GM12878 (cell line): ENCODE results near the gene NGFR. TPM values are rescaled to one million over a fixed set of nuclear protein-coding genes. Genes with fewer than 3 reads are reported as not detected.

Source experiments
- ATAC-seq: fragments of 200-7000 bp; cut with Tn5 transposase; 3 replicates; pipeline ENCODE4 v1.9.1; 2020; ENCODE audit warnings: mild to moderate bottlenecking, moderate library complexity
- BruUV-seq: library from RNA; stranded (reverse); fragments of 400-500 nt; replicated peaks from 2 replicates; lab custom pipeline; 2021; lab: Mats Ljungman, UMichigan
- CTCF ChIA-PET: fragments of 300-600 bp; sonication (Branson Sonifier 250); formaldehyde crosslinking; extraction: SDS; loops from one replicate; lab custom pipeline; 2021; ENCODE audit warnings: inconsistent platforms; lab: Yijun Ruan, JAX
- POLR2A ChIA-PET: fragments of 350-600 bp; formaldehyde crosslinking; extraction: SDS; loops from one replicate; lab custom pipeline; 2021; ENCODE audit warnings: inconsistent platforms; lab: Charles Lee
- RAD21 ChIA-PET: fragments of 300-600 bp; sonication (Branson Sonifier 250); formaldehyde crosslinking; loops from one replicate; lab custom pipeline; 2023; ENCODE audit warnings: antibody characterized with exemption; ENCODE audit not compliant: unreplicated experiment; lab: Charles Lee
- SMC1A ChIA-PET: fragments of 300-600 bp; sonication (Branson Sonifier 250); formaldehyde crosslinking; loops from one replicate; lab custom pipeline; 2023; ENCODE audit not compliant: unreplicated experiment, uncharacterized antibody; lab: Charles Lee
- DNase-seq: peaks from one replicate; pipeline ENCODE4 v3.0.0-alpha.2; 2011; ENCODE audit warnings: low read depth, low spot score
- FAIRE-seq: peaks from 3 replicates; lab custom pipeline; 2011; peaks lifted over from hg19 to GRCh38; lab: Jason Lieb, UNC
- H2AFZ ChIP-seq: 2 replicates; pipeline ENCODE4 v1.6.0; 2011; ENCODE audit warnings: low read depth, low read length, control low read depth; ENCODE audit not compliant: control insufficient read depth
- H3K27ac ChIP-seq: 2 replicates; pipeline ENCODE4 v1.5.1; 2011; ENCODE audit warnings: control low read depth; ENCODE audit not compliant: control insufficient read depth, insufficient read depth
- H3K27me3 ChIP-seq, 2 experiments: replicated peaks in 1 of 2; 2 replicates each; pipeline versions ENCODE4 v1.6.0 to v1.6.1; 2011; ENCODE audit warnings: low read length in 1 of 2; ENCODE audit not compliant: control insufficient read depth in 2 of 2, insufficient read depth in 2 of 2
- H3K36me3 ChIP-seq, 2 experiments: 2 replicates each; pipeline ENCODE4 v1.5.1; 2011; ENCODE audit warnings: low read length in 1 of 2; ENCODE audit not compliant: control insufficient read depth in 2 of 2, insufficient read depth in 2 of 2
- H3K4me1 ChIP-seq: 2 replicates; pipeline ENCODE4 v1.6.1; 2011; ENCODE audit warnings: mild to moderate bottlenecking, low read length, moderate library complexity, mixed read lengths; ENCODE audit not compliant: control insufficient read depth, insufficient read depth
- H3K4me2 ChIP-seq: 2 replicates; pipeline ENCODE4 v1.6.0; 2011; ENCODE audit warnings: control low read depth; ENCODE audit not compliant: control insufficient read depth, insufficient read depth
- H3K4me3 ChIP-seq: fragments of 200-600 bp; sonication (generic); 2 replicates; pipeline ENCODE4 v1.5.1; 2016
- H3K79me2 ChIP-seq: 2 replicates; pipeline ENCODE4 v1.6.0; 2011; ENCODE audit warnings: low read length; ENCODE audit not compliant: control insufficient read depth, insufficient read depth
- H3K9ac ChIP-seq: 2 replicates; pipeline ENCODE4 v1.8.0; 2011; ENCODE audit warnings: low read length, control low read depth, mixed read lengths; ENCODE audit not compliant: control insufficient read depth, insufficient read depth
- H3K9me3 ChIP-seq: replicated peaks from 3 replicates; pipeline ENCODE4 v1.5.1; 2011; ENCODE audit warnings: mild to moderate bottlenecking, low read length; ENCODE audit not compliant: control insufficient read depth, insufficient read depth
- H4K20me1 ChIP-seq: 2 replicates; pipeline ENCODE4 v1.6.0; 2011; ENCODE audit not compliant: control insufficient read depth, insufficient read depth
- ATF7 ChIP-seq: fragments of 450-650 bp; IDR thresholded peaks from 2 replicates; pipeline ENCODE4 v1.6.1; 2016; ENCODE audit warnings: low read depth, mild to moderate bottlenecking
- BHLHE40 ChIP-seq, 2 experiments: fragments of 450-650 bp in 1 of 2; IDR thresholded peaks; 2 replicates each; pipeline ENCODE4 v1.6.1; 2011 to 2017; ENCODE audit warnings: low read depth in 2 of 2, borderline replicate concordance in 1 of 2, improper control_type of control experiment in 1 of 2, low read length in 1 of 2, mild to moderate bottlenecking in 1 of 2
- CREM ChIP-seq: IDR thresholded peaks from 2 replicates; pipeline ENCODE4 v1.6.1; 2014; ENCODE audit warnings: antibody characterized with exemption, low read depth
- EGR1 ChIP-seq, 2 experiments: IDR thresholded peaks; 1 replicate in 1 of 2; 2 replicates in 1 of 2; pipeline ENCODE4 v1.6.1; 2011 to 2012; ENCODE audit warnings: low read depth in 2 of 2, low read length in 2 of 2, borderline replicate concordance in 1 of 2, mild to moderate bottlenecking in 1 of 2, moderate library complexity in 1 of 2
- ESRRA ChIP-seq: IDR thresholded peaks from 2 replicates; pipeline ENCODE4 v1.6.1; 2012; ENCODE audit warnings: mild to moderate bottlenecking, low read length, improper control_type of control experiment
- EZH2 ChIP-seq: IDR thresholded peaks from 2 replicates; pipeline ENCODE4 v1.6.1; 2012; ENCODE audit warnings: low read depth, mild to moderate bottlenecking, control low read depth, inconsistent platforms, low read length, borderline replicate concordance; ENCODE audit not compliant: control insufficient read depth
- HDAC2 ChIP-seq: fragments of 200-600 bp; sonication (generic); IDR thresholded peaks from 2 replicates; pipeline ENCODE4 v1.6.1; 2017
- IRF4 ChIP-seq: IDR thresholded peaks from 2 replicates; pipeline ENCODE4 v1.6.1; 2011; ENCODE audit warnings: low read depth, low read length
- JUND ChIP-seq: IDR thresholded peaks from 2 replicates; pipeline ENCODE4 v1.6.1; 2012; ENCODE audit warnings: low read depth, mild to moderate bottlenecking, low read length, improper control_type of control experiment, moderate library complexity
- MEF2A ChIP-seq: IDR thresholded peaks from 2 replicates; pipeline ENCODE4 v1.6.1; 2011; ENCODE audit warnings: low read depth, mild to moderate bottlenecking, low read length, moderate library complexity; ENCODE audit not compliant: insufficient read depth
- NFXL1 ChIP-seq: fragments of 450-650 bp; IDR thresholded peaks from 2 replicates; pipeline ENCODE4 v1.6.1; 2017; ENCODE audit warnings: antibody characterized with exemption, mild to moderate bottlenecking, borderline replicate concordance
- NR2C2 ChIP-seq: IDR thresholded peaks from 2 replicates; pipeline ENCODE4 v1.6.1; 2011; ENCODE audit warnings: borderline replicate concordance, low read depth; ENCODE audit not compliant: control insufficient read depth, insufficient read length
- POLR2AphosphoS5 ChIP-seq: IDR thresholded peaks from 2 replicates; pipeline ENCODE4 v1.6.1; 2011; ENCODE audit warnings: mild to moderate bottlenecking, low read length, inconsistent platforms
- POU2F2 ChIP-seq: IDR thresholded peaks from 3 replicates; pipeline ENCODE4 v1.6.1; 2011; ENCODE audit warnings: low read depth, mild to moderate bottlenecking, low read length, borderline replicate concordance
- RB1 ChIP-seq: fragments of 450-650 bp; formaldehyde crosslinking; IDR thresholded peaks from 2 replicates; pipeline ENCODE4 v1.6.1; 2017; ENCODE audit warnings: mild to moderate bottlenecking, borderline replicate concordance
- RBBP5 ChIP-seq: fragments of 200-600 bp; sonication (generic); conservative IDR thresholded peaks from 2 replicates; pipeline ENCODE4 v1.6.1; 2016
- SREBF2 ChIP-seq: IDR thresholded peaks from 2 replicates; pipeline ENCODE4 v1.6.1; 2012; ENCODE audit warnings: mild to moderate bottlenecking, low read length
- SRF ChIP-seq, 2 experiments: IDR thresholded peaks; 2 replicates each; pipeline ENCODE4 v1.6.1; 2011; ENCODE audit warnings: low read depth in 2 of 2, low read length in 2 of 2, mild to moderate bottlenecking in 1 of 2, moderate library complexity in 1 of 2
- TAF1 ChIP-seq: IDR thresholded peaks from 2 replicates; pipeline ENCODE4 v1.6.1; 2011; ENCODE audit warnings: mild to moderate bottlenecking, low read depth, low read length, borderline replicate concordance
- YY1 ChIP-seq: IDR thresholded peaks from 2 replicates; pipeline ENCODE4 v1.6.1; 2011; ENCODE audit warnings: low read depth, mild to moderate bottlenecking, low read length
- WGBS: methylation state at CpG from one replicate; pipeline ENCODE4 v1.1.6; 2016; ENCODE audit warnings: low lambda C conversion rate; ENCODE audit not compliant: insufficient replicate concordance, insufficient coverage; ENCODE audit errors: missing lambda C conversion rate; 5-methylcytosine and 5-hydroxymethylcytosine counted together
- in situ Hi-C: fragments of 300-500 bp; cut with MboI; formaldehyde crosslinking; loops from 9 replicates; pipeline ENCODE4 v1.14.3; 2018; ENCODE audit warnings: mixed read lengths
- intact Hi-C: fragments of 100-400 bp; cut with micrococcal nuclease; formaldehyde crosslinking; loops from one replicate; pipeline ENCODE4 v1.14.2; 2022; ENCODE audit not compliant: unreplicated experiment
- polyA plus RNA-seq, 11 experiments: library from polyadenylated mRNA; depleted of rRNA in 4 of 11; unstranded in 6 of 11; stranded (reverse) in 5 of 11; fragments of >200 nt; fragmentation: Nextera tagmentation in 4 of 11; fragmentation: Illumina TruSeq in 1 of 11; extraction: Ambion mirVana in 4 of 11; extraction: Trizol in 1 of 11; gene quantifications; 1 replicate in 1 of 11; 2 replicates in 10 of 11; pipeline versions ENCODE4 v1.2.1 to v1.2.3, GENCODE V29; 2011 to 2016; ENCODE audit warnings: inconsistent platforms in 2 of 11, missing spikeins in 2 of 11, low read depth in 1 of 11
- total RNA-seq, 4 experiments: library from RNA; depleted of rRNA in 3 of 4; stranded (reverse); fragments of >200 nt in 3 of 4; fragmentation: Illumina TruSeq in 1 of 4; extraction: Trizol in 1 of 4; gene quantifications; 2 replicates each; pipeline versions ENCODE4 v1.2.1 to v1.2.3, GENCODE V29; 2013 to 2021
- TF ChIP-seq, protein P1 (sequence below): IDR thresholded peaks from 2 replicates; pipeline ENCODE4 v1.6.1; 2012; ENCODE audit warnings: low read length, inconsistent platforms

Gene NGFR
- total and polyA plus RNA-seq, 10 of the 15 experiments (the other 5 are each of a cell fraction or from before 2014, with no cell fraction given) = 0.05 to 0.28 (median 0.08) TPM; not detected in 1

GRCh38 chr17:49504369-49504768, 9.3 kb downstream of the NGFR start (continued):
- TF ChIP-seq NFXL1 (no peak), CREM (no peak), POLR2AphosphoS5 (no peak), ATF7 (no peak), RB1 (no peak)

DNA sequence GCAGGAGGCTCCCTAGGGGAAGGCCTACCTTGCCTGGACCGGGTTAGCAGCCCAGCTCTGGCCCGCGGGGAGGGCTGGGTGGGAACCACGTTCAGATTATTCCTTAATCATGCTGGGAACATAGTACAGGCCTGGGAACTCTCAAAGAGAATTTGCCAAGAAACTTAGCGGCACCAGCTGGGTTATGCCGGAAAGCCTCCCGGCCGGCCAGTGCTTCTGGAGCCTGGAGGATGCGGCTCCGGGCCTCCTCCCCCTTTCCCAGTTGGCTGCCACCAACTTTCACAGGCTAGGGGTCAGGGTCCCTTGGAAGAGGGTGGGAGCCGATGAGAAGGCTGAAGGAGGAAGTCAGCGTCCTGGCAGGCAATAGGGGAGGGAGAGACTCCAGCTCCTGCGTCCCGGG, 10.8 kb downstream of the NGFR start:
- ChIA-PET POLR2A (no interaction called here), RAD21 (no interaction called here), CTCF (interaction anchor here (1.2 kb wide), 1 partner anchor 52 kb away, joined by 4 read pairs; no protein-coding TSS in a partner anchor), SMC1A (no interaction called here)
- DNase-seq (no peak), FAIRE-seq (no peak), ATAC-seq (no peak)
- Histone ChIP-seq H3K4me2 (no peak overlapping the region), H3K79me2 (no peaks in the 10 kb centered on the region), H3K4me3 (no peak overlapping the region), H4K20me1 (no peaks in the 10 kb centered on the region), H3K9ac (no peak overlapping the region), H3K9me3 (no peaks in the 10 kb centered on the region), H3K36me3 (no peaks in the 10 kb centered on the region), H3K4me1 (no peaks in the 10 kb centered on the region), H3K27ac (no peak overlapping the region), H3K27me3 (no peaks in the 10 kb centered on the region; a peak in 2 of 4 replicates), H2AFZ (no peak overlapping the region)
- 77% methylated on average over 13 of the region's 14 CpGs for WGBS
- intact Hi-C loops (no loop called here), in situ Hi-C loops (no loop called here)
- no TSS peak for BruUV-seq
- TF ChIP-seq ESRRA (no peak), POU2F2 (no peak), BHLHE40 (IDR thresholded peaks at IDR 0.05; ENCODE audit: borderline replicate concordance in 1 of 2, low read depth in 2 of 2, low read length in 1 of 2) (no peak), EGR1 (IDR thresholded peaks at IDR 0.05; ENCODE audit: borderline replicate concordance in 1 of 2, low read depth in 2 of 2, low read length in 2 of 2) (no peak), RBBP5 (no peak), EZH2 (no peak), JUND (no peak), YY1 (no peak), SREBF2 (no peak), SRF (IDR thresholded peaks at IDR 0.05; ENCODE audit: low read depth in 2 of 2, low read length in 2 of 2) (no peak), MEF2A (no peak), TAF1 (no peak), HDAC2 (no peak), IRF4 (no peak), NR2C2 (no peak)
- TF ChIP-seq, protein P1, sequence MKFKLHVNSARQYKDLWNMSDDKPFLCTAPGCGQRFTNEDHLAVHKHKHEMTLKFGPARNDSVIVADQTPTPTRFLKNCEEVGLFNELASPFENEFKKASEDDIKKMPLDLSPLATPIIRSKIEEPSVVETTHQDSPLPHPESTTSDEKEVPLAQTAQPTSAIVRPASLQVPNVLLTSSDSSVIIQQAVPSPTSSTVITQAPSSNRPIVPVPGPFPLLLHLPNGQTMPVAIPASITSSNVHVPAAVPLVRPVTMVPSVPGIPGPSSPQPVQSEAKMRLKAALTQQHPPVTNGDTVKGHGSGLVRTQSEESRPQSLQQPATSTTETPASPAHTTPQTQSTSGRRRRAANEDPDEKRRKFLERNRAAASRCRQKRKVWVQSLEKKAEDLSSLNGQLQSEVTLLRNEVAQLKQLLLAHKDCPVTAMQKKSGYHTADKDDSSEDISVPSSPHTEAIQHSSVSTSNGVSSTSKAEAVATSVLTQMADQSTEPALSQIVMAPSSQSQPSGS = no peak
